CD4-positive, alpha-beta T cell treated with Interleukin-2 at 100 ng/mL for 4 hours (primary cell): ENCODE results near the gene ZNF326.
A peak's percentile ranks its signal among the peaks of the same experiment; 100 is the strongest.
"Not testable (repeated sequence)": the region's sequence is repeated elsewhere in the genome, so short reads cannot be mapped to it uniquely, and the experiment has no call there.

Experiments
- DNase-seq: peaks from one replicate; pipeline ENCODE4 v3.0.0-alpha.2; 2020; ENCODE audit warnings: low spot score

The ZNF326 gene

GRCh38 chr1:89996450-89997110, 1.7 kb downstream of the ZNF326 start:
- DNase-seq: no peak

DNA sequence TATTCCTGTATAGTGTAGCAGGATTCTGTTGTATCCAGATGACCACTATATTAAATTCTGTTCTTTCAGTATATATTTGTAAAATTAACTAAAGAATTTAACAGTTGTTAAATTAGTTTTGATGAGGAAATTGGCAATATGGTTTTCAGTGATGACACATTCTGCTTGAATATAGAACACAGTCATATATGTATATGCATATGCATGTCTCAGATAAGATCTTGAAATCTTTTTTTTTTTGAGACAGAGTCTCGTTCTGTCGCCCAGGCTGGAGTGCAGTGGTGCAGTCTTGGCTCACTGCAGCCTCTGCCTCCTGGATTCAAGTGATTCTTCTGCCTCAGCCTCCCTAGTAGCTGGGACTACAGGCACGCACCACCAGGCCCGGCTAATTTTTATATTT, 2.2 kb downstream of the ZNF326 start:
- not testable (repeated sequence) for DNase-seq

DNA sequence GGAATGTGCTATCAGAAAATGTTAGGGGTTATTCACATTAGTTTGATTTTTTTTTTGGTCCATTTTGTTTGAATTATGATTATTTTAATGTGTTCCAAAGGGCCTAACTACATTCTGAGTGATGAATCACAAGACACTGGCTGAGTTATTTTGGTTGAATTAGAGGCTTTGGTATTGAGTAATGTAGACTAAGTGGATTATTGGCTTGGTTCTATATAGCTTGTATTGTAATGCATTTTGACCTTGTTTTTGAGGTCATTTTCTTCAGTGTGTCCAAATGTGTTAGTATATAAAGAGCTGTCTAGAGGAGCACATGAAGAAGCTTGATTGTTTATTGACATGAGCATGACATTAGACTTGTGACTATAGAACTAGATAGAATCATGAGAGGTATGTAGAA, 3.4 kb downstream of the ZNF326 start:
- no peak for DNase-seq

DNA sequence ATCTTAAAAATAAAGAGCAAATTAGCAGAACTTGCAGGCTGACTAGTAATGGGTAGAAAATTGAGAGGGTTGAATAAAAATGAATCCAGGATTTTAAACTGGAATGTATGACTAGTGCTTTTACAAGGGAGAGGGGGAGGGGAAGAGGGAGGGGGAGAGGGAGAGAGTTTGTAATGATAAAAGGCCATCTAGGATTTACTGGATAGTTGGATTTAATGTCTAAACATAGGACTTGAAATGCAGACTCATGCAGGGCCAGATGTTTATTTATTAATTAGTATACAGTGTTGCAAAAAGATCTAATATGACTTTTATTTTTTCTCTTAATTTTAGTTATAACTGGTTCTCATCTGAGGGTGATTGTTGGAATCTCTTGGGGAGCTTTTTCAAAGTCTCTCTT, 4.3 kb downstream of the ZNF326 start:
- DNase-seq: no peak

- no peak for DNase-seq
Measured at GRCh38 chr1:89999628-90000027, 4.7 kb downstream of the ZNF326 start.

DNA sequence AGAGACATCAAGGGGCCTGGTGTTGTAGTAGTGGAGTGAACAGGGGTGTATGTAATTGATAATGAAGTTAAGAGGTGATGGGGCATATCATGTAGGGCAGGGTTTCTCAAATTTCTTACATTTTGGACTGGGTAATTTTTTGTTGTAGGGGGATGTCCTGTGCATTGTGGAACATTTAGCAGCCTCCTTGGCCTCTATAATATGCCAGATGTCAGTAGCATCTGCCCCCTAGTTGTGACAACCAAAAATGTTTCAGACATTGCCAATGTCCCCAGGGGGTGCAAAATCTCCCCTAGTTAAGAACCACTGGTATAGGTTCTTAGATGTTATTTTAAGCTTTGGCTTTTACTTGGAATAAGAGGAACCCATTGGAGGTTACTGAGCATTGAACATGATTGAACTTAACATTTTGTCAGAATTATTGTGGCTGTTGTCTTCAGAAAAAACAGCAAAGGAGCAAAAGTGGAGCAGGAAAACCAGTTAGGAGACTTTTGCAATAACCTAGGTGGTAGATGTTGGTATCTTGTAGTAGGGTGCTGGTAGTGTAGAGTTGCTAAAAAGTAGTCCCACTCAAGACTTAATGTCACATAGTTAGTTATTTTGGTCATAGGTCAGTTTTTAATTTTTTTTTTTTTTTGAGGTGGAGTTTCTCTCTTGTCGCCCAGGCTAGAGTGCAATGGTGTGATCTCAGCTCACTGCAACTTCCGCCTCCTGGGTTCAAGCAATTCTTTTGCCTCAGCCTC, 6.2 kb downstream of the ZNF326 start:
- DNase-seq: no peak

DNA sequence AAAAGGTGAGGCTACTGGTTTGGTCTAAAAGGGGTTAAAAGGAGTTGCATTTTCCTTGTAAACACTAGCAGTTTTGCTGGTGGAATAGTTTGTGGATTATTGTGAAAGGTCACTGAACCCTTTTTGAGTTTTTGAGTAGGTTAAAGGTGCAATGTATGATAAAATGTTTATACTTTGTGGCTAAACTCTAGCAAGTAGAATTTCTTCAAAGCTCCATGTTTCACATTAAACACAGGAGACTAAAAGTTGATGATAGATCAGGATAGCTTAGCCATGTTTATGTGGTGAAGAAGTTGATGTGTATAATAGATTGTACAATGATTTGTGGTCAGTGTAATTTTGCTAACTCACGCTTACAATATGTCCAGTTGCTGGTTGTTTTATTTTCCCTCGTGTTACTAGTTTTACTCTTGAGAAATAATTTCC, 13.1 kb downstream of the ZNF326 start:
- no peak for DNase-seq

DNA sequence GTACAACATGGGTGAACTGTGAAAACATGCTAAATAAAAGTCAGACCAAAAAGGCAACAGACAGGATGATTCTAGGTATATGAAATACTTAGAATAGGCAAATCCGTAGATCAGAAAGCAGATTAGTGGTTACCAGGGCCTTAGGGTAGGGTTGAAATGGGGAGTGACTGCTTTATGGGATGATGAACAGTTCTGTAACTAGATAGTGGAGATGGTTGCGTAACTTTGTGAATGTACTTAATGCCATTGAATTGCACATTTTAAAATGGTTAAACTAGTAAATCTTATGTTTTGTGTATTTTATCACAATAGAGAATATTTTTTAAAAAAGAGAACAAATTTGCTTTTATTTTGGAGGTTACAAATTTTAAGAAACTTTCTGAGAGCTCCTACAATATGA, 17.4 kb downstream of the ZNF326 start:
- DNase-seq: no peak

DNA sequence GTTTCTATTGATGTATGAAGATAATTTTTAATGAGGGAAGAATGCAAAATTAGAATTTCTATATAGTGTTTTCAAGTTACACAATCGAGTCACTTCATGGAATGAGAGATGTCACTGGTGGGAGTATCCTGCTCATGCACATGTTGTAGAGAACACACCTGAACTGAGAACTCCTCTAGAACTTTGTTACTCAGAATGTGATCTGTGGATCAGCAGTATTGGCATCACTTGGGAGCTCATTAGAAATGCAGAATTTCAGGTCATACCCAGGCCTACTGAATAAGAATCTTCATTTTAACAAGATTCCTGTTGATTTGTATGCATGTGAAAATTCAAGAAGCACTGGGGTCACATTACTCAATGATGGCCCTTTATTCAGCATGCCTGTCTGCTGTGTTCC, 28.8 kb downstream of the ZNF326 start:
- DNase-seq: no peak

DNA sequence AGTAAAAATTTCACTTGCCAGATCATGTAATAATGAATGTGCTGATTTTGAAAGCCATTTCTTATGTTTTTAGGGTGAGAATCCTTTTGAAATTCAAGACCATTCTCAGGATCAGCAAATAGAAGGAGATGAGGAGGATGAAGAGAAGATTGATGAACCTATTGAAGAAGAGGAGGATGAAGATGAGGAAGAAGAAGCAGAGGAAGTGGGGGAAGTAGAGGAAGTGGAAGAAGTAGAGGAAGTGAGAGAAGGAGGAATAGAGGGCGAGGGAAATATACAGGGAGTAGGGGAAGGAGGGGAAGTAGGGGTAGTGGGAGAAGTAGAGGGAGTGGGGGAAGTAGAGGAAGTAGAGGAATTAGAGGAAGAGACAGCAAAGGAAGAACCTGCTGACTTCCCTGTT, 32.4 kb downstream of the ZNF326 start:
- DNase-seq: no peak

DNA sequence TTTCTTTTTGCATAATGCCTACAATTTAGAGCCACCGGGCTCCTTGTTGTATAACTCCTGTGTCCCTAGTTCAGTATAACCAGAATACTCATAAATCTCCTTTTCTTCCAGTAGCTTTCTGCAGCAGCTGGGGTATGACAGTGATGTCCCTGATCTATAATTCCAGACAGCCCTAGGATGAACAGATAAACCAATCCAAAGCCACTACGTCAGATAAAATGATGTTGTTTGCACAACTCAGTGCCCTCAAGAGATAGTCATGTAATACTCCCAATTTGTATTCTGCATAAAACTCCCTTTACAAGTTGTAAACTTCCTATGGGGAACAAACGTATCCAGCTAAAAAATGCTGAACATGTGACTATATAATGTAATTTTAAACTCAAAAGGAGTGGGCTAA, 44.7 kb downstream of the ZNF326 start:
- no peak for DNase-seq

DNA sequence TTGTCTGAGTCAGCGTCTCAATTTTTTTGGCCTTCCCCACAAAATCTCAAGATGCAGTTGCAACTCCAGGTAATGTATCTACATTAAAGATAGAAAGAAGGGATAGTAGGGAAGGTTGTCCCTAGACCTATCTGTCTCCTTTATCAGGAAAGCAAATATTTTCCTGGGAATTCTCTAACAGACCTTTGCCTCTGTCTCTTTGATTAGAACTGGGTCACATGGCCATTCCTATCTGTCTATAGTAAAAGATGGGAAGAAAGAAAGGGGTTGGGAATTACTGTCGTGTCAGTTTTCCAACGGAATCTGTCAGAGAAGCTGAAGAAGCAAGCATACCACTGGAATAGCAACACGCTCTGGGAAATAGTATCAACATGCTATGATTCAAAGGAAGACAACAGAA, 48.7 kb downstream of the ZNF326 start:
- no peak for DNase-seq

DNA sequence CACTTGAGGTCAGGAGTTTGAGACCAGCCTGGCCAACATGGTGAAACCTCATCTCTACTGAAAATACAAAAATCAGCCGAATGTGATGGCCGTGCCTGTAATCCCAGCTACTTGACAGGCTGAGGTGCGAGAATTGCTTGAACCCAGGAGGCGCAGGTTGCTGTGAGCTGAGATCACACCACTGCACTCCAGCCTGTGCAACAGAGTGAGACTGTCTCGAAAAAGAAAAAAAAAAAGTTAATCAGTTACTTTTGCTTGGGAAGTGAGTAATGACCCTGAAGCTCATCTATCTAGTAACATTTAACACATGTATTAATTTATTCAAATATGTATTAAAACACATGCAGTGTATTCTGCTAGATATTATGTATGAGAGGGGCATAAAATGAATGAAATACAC, 49.4 kb downstream of the ZNF326 start:
- DNase-seq: no peak

GRCh38 chr1:90045853-90046563, 51.1 kb downstream of the ZNF326 start:
- DNase-seq: peak; percentile 19

DNA sequence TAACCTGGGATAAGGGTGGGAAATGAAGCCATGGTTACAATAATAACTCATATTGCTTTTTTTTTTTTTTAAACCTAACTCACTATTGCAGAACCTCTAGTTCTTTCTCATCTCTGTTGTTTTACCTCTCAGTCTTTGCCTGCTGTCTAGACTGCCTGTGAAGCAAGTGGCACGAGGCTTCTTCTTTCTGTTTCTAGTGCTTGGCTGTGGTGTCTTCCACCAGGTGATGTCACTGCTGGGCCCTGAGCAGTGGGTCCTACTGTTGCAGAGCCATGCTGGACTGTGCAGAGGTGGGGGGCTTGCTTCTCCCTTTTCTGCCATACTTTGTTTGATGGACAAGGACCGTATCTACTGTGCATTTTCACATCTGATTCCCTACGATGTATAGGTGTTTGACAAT, 51.7 kb downstream of the ZNF326 start:
- no peak for DNase-seq

DNA sequence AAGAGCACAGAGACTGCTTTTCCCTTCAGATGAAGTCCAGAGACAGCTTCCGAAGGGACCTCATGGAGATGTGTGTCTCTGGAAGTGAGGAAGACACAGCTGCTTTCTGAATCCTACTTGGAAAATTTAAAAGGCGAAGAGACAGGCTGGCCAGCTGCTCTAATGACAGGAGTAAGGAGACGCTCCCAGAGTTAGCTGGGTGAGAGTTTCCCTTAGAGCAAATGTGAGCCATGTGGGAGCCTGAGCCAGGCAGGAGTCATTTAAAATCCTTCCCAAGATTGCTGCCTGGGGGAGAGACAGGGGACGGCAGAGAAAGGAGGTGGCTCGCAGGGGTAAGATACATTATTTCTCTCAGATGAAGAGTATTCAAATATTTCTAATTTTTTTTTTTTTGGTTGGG, 53.1 kb downstream of the ZNF326 start:
- DNase-seq: no peak

GRCh38 chr1:90062700-90063643, 68.1 kb downstream of the ZNF326 start:
- not testable (repeated sequence) for DNase-seq

GRCh38 chr1:90064109-90064508, 69.2 kb downstream of the ZNF326 start:
- DNase-seq: not testable (repeated sequence)

DNA sequence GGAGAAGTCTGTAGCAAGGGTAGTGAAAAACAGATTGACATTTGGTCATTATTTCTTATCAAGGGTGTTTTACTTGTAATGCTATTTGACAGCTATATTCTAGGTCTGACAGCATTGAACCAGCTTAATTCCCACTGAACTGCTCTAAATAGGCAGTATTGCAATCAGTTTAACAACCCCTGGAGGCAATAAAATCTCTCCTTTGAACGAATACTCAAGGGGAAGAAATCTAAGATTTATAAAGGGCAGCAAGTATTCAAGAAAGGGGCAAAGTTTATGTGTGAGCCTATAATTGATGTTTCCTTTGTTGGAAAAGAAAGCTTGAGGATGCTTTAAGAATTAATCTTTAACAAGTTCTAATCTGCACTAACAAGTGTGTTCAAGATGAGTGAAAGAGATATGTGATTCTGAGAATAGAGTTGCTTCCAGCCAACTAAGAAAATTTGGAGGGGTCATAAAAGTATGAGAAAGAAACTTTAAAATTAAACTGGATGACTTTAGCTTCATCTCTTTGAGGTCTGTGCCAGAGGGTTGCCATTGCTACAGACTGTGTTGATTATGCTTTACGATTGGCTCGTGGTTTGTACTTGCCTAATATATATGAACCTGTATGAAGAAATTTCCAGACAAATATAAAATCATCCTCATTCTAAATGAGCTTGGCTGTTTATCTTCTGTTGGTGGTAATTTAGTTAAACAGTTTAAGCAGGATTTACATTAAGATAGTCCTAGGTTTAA, 72.5 kb downstream of the ZNF326 start:
- DNase-seq: no peak

GRCh38 chr1:90068611-90069280, 73.8 kb downstream of the ZNF326 start:
- DNase-seq: no peak

- DNase-seq: no peak
Measured at GRCh38 chr1:90074137-90074536, 79.2 kb downstream of the ZNF326 start.
